Suppressor macrophage (primary cell): Measurements from ENCODE around the gene RAB15.

Experiments
- DNase-seq, 4 experiments: peaks; one replicate each; pipeline ENCODE4 v3.0.0-alpha.2; 2020 to 2022
- total RNA-seq, 17 experiments: gene quantifications; one replicate each; lab custom pipeline; 2026; ENCODE audit warnings: mixed read lengths in 6 of 17, inconsistent platforms in 3 of 17; lab: John Stamatoyannopoulos, UW

Gene RAB15
- total RNA-seq, result 0.22 to 3.3 (median 1.1) reads per million in 17 experiments

DNA sequence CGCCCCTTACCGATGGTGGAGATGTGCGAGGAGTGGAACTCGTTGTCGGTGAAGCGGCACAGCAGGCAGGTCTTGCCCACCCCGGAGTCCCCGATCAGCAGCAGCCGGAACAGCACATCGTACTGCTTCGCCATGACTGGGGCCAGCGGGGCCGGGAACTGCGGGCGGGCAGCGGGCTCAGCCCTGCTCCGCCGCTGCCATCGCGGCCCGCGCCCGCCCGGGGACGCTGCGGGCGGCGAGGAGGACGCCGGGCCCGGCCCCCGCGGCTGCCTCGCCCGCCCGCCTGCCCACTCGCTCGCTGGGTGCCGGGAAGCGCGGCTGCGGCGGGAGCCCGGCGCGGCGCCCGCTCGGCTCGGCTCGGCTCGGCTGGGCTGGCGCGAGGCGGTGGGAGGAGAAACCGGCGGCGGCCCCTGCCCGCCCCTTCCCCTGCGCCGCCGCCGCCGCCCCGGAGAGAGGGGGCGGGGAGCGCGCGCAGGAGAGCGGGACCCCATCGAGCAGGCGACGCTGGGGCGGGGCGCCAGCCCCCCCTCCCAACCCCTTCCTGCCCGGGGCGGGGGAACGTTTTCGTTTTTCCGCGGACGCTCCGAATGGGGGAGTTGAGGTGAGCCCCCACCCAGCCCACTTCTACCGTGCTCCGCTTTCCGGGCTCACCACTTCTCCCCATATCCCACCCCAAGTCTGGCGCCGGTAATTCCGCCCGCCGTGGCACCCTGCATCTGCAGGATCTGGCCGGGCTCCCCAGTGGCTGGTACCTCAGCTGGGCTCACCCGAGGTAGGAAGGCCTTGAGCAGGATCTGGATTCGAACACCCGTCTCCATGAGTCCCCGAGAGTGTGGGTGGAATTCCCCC lies at the start of gene RAB15:
Gene RAB15 (minus strand): TSS at position 394 of the 849 bp plus-strand sequence. CDS start 260 bp downstream, at position 134.
- DNase-seq, result peak; percentile 35 to 70 (median 49)

DNA sequence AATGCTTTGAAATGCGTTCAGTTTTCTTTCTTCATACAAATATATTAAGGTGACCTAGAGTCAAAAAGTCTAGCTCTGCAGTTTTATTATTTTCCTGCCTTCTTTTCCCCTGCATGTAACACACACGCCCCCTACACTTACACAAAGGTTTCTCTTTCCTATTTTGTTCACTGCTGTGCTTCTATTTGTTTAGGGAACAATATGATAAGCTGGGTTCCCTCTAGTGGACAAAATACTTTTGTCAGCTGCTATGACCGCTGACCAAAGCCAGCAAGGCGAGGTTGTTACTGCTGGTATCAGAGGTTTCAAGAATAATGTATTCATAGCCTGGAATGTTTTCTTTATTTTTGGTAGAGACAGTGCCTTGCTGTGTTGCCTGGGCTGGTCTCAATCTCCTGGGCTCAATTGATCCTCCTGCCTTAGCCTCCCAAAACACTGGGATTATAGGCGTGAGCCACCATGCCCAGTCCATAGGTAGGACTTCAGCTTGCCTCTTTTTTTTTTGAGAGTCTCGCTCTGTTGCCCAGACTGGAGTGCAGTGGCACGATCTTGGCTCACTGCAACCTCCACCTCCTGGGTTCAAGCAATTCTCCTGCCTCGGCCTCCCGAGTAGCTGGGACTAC lies 47.9 kb upstream of the RAB15 start:
- DNase-seq, result peak; percentile 61 to 85 (median 77)

DNA sequence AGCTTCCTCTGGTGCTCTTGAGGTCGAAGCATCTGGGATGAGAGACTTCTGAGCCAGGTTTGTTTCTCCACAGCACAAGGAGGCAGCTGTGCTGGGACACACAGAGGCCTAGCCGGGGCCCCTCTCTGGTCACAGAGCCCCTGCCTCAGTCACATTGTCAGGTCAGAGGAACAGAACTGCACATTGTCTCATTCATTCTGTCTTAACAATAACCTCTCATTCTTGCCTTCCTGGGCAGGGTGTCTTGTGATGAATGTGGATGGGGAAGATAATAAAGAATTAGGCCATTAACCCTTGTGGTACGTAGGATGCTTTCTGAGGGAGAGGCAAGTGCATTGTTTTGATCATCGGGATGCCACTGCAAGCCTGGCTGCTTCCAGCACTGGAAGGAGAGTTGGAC lies 44.3 kb upstream of the RAB15 start:
- no peak for DNase-seq

DNA sequence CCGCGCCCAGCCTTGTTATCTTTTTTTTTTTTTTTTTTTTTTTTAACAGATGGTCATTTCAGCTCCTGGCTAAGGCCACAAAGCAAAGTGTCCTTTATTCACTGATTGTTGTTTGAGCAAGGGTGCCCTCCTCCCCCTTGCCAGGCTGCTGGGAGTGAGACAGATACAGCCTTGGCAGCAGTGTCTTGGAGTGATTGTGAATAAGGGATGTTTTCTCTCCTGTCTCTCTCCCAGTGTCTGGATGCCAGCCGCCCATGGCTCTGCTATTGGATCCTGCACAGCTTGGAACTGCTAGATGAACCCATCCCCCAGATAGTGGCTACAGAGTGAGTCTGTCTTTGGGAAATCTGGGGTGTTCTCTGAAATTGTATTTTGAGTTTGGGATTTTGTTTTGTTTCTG lies 43.3 kb upstream of the RAB15 start:
- DNase-seq, result no peak

DNA sequence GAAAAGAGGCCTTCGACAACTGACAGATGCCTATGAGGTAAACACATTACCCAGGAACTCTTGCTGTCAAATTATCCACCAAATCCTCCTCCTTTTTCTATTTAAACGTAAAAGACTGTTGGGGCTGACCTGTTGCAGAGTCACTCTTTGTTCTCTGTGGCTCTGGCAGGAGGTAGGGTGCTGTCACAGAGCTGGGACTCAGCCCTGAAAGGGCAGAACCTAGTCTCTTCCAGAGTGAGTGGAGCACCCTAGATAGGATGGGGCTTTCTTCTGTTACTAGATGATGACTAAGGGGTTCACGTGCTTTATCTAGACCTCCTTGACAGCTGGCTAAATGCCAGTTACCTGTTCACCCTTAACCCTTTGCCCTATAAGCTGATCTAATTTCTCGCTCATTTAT lies 40.2 kb upstream of the RAB15 start:
- DNase-seq, result no peak

DNA sequence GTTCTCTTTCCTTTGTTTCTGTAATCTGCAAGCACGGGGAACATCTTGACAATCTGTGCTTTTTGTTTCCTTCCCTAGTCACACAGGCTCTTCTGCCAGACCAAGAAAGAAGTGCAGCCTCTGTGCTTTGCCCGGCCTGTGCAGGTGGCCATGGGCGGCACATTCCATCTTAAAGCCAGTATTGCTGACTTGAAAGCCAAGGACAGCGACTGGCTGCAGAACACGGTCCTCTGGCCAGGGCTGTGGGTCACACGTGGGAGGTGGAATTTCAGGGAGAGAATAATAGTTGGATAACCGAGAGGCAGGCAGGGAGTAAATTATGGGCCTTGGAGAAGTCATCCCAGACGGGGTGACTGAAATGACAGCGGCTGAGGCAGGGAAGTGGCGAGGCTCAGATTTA lies 39.4 kb upstream of the RAB15 start:
- no peak for DNase-seq

DNA sequence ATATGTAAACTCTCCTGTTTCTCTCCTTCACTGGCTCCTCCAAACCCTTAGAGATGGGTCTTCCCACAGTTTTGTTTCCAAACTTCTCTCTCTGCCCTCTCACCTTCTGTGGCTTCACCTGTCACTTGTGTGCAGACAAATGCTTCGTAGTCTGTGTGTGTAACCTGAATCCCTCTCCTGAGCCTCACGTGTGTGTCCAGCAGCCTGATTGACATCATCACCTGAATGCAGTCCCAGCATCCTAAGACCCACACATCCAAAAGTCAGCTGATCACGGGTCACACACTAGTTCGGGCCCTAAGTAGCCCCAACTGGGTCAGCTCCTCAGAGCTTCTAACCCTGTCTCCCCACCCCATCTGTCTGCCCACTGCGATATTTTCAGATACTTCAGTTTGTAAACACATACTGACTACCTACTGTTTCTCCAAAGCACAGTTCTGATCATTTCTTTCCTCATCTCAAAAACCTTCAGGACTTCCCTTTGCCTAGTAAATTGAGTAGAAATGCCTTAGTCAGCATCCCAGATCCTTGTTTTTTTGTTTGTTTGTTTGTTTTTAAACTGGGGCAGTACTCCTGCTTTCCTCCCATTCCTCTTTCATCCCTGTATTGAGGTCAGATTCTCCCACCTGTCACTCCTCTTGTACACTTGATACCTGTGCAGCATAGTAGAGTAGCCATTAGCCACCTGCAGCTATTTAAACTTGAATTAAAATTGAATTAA lies 38.2 kb upstream of the RAB15 start:
- DNase-seq, result no peak

DNA sequence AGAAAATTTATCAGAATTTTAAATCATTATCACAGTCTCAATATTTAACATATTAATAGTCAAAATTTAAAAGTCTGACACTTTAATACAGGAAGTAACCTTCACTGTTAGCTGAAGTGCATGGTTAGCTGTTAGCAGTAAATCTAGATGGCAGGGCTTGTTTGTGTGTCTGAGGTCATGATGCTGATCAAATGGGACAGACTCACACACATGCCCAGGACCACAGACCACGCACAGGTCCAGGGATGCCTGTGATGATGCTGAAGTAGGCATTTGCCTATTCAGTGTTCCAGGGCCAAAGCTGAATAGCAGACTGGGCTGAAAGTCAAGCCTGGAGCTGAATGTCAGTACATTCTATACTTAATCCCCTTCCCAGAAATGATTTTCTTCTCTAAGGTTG lies 35.1 kb upstream of the RAB15 start:
- no peak for DNase-seq

DNA sequence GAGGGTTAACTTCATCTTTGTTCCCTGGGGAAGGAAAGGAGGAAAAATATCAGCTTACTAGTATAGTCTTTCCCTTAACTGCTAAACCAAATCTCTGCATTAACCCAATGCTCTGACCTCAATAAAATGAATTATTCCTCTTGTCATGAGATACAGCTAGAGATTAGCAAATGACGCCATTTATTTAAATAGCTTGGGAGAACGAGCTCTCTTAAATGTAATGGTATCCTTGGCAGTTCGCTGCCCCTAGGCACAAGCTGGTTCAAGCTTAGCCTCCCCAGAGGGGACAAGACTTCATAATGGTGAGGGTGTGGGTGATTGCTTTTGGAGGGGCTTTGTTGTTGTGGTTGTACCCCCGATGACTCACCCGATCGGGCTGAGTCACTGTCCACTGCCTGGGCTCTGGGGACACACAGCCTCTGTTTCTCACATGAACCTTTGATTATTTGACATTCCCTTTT lies 34.2 kb upstream of the RAB15 start:
- no peak for DNase-seq

DNA sequence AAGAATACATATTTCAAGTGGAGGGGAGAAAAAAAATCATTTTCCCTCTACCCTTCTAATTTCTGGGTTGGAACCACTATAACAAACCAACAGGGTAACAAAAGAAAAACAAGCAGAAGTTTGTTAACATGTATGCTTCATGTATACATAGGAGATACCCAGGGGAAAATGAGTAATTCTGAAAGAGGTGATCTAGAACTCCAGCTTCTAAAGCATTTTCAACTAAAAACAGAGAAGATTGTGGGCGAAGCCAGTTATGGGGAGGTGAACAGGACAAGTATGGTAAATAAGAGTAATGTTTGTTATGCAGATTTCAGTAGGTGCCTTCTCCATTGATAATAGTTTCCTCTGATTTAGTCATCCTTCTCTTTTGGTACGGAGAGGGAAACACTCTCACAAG lies 31.3 kb upstream of the RAB15 start:
- no peak for DNase-seq

DNA sequence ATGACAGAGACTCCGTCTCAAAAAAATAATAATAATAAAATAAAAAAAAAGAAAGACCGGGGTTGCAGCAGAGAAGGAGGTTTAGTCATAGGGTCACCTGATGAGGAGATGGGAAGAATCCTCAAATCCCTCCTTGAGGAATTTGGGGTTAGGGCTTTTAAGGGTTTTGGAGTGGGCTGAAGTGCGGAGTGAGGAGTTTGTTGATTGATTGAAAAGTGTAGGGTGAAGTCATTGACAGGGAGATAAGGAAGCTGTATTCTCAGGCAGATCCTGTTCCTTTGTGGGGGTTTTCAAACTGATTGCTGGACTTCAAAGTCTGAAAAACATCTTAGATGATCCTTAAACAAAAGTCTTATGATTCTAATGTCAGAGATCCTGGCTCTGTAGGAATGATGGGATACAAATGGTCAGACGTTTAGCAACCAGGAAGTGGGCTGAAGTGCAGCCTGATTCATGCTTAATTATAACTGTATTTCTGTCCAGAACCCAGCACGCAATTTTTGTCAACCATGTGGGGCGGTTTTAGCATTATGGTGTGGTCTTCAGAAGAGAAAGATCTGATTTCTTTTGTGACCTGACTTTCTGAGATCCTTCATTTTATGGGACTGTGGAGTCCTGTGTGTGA lies 30.6 kb upstream of the RAB15 start:
- peak in 3 of 4 experiments; percentile 34 to 46 (median 39) for DNase-seq

DNA sequence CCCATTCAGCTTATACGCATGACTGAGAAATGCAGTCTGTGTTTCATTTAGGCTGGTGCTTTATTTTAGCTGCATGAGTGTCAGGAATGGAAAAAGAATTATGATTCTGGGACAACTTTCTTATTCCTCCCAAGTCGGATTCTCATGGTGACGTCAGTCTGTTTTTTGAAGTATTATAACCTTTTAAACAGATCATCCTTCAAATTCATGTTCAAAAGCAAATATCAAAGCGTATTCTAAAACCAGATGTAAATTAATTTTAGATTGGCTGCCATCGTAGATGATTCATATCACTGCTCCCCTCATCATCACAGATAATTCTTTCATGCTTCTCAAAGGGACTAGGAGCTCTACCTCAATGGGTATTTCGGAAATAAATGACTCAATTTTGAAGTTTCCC lies 29.6 kb upstream of the RAB15 start:
- no peak for DNase-seq

DNA sequence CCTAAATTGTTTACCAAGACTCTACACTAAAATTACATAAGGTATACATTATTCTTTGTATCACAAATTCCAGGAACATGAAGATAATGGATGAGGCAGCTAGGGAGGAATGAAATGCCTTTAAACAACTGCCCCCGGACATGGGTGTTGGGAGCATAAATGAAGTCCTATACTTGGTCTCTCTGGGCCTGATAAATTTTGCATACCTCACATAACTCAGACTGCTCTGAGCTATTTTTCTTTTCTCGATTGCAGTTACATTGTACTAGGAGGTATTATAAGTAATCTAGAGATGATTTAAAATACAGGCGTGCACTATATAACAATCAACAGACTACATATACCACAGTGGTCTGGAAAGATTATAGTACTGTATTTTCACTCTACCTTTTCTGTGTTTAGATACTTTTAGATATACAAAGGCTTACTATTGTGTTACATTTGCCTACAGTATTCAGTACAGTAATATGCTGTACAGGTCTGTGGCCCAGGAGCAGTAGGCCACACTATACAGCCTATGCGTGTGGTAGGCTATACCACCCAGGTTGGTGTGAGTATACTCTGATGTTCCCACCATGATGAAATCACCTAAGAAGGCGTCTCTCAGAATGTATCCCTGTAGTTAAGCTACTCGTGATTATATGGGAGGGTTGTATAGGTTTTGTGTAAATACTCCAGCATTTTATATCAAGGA lies 28.9 kb upstream of the RAB15 start:
- DNase-seq, result no peak

DNA sequence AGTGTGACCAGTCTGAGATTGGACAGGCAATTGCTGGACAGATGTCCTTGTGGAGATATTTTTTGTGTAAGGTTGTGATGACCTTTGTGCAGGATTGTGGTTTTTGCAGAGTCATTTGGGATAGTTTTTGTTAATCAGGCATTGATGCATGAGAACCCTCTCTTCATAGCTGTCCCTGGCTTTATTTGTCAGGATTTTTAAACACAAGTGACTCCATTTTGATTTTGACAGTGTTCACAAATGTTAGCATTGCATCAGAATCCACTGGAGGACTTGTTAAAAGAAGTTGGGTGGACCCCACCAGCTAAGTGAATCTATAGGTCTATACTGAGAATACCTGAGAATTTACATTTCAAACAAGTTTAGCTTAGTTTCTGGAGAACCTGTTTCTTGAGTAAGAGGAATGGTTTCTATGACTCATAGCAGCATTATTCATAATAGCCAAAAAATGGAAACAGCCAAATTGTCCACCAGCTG lies 26.4 kb upstream of the RAB15 start:
- DNase-seq, result peak in 1 of 4 experiments; percentile 8

DNA sequence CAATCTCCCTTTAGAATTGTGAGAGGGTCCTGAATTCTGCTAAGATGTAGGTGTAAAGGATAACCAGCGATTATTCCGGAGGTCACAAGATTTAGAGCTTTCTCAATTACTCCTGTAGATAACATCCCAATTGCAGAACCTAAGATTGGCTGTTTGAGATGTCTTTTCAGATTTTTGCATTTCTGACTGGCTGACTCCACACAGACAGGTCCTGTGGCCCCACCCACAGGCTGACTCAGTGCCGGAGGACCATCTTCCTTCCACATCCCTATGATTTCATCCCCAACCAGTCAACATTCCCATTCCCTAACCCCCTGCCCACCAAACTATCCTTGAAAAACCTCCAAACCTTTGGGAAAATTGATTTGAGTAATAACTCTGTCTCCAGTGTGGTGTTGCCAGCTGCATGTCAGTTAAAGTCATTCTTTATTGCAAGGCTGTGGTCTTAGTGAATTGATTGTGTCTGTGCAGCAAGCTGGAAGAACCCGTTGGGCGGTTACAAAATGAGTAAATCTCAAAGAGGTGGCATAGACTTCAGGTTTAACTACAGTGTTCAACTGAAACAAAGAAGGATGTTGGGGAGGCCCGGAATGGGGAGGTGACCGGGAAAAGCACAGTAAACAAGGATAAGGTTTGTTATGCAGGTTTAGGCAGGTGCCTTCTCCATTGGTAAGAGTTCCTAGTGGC lies 25.1 kb upstream of the RAB15 start:
- no peak for DNase-seq

DNA sequence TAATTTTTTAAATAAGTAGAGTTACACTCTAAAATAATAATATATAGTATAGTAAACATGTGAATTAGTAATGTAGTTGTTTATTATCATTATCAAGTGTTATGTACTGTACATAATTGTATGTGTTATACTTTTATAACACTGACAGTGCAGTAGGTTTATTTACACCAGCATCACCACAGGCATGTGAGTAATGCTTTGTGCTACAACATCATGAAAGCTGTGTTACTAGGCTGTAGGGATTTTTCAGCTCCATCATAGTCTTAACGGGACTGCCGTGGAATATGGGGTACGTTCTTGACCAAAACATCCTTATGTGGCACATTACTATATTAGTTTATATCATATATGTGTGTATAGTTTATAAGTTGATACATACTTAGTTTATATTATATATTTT lies 23.2 kb upstream of the RAB15 start:
- no peak for DNase-seq

DNA sequence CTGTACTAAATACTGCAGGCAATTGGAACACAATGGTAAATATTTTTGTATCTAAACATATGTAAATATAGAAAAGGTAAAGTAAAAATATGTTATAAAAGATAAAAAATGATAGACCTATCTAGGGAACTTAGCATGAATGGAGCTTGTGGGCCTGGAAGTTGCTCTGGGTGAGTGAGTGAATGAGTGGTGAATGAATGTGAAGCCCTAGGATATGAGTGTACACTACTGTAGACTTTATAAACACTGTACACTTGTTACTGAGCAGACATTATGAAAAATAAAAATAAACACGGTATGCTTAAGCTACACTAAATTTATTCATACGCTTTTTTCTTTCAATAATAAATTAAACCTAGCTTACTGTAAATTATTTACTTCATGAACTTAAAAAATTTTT lies 22.4 kb upstream of the RAB15 start:
- DNase-seq, result no peak

DNA sequence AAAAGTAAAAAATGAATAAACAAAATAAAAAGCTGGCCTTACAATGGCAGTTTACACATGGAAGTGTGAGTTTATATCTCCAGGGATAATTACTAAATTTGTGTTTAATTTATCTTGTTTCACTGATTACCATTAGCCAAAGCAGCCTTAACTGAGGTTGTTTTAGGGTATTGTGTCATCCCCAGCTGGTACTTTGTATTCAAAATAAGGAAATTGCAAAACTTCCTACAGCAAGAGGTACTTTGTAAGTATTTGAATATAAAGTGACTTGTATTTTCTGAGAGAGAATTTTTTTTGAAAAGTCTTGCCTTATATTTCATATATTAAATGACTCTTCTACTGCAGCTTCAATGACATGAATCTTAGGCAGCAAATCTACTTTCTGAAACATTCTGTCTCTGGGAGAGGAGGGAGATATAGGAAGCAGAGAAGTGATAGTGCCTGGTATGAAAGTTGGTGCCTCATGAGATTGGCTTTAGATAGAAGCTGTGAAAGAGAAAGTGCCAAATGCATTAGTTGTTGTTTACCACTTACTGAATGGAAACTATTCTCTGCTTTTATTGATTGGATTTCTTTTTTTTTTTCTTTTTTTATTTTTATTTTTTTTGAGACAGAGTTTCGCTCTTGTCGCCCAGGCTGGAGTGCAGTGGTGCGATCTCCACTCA lies 21.3 kb upstream of the RAB15 start:
- DNase-seq, result peak in 3 of 4 experiments; percentile 32 to 71 (median 61)

DNA sequence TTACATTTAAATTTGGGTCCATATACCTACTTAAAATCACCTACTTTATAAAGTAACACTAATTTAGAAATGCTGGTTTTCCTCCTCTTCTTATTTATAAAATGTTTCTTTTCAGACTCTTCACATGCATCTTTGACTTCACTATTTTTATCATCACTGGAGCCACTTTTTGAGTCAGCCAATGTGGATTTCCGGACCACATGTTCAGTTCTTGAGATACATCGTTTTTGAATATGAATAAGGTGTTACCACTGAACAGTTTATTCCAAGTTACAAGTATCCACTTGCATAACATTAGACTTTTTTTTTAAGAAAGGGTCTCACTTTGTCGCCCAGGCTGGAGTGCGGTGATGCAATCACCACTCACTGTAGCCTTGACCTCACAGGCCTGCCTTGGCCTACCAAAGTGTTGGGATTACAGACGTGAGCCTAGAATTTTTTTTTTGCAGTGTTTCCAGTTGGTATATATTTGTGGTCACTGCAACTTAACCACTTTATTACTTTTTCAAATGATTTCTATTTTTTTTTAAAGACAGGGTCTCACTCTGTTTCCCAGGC lies 20.3 kb upstream of the RAB15 start:
- no peak for DNase-seq

DNA sequence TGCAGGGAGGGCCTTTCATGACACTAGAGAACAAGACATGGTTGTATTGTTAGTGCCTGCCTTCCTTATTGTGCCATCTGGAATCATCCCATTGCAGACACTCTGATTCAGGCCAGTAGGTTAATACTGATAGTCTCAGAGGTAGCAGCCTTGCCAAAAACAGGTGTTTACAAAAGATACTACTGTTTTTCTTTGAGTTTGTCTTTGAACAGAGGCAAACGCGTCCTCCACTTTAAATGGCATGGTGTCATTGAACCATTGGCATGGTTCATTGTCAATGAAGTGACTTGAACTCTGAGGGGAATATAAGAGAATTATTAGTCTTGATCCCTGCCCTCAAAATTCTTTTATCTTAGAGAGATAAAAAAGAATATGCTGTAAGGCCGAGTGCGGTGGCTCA lies 18.8 kb upstream of the RAB15 start:
- DNase-seq, result no peak

DNA sequence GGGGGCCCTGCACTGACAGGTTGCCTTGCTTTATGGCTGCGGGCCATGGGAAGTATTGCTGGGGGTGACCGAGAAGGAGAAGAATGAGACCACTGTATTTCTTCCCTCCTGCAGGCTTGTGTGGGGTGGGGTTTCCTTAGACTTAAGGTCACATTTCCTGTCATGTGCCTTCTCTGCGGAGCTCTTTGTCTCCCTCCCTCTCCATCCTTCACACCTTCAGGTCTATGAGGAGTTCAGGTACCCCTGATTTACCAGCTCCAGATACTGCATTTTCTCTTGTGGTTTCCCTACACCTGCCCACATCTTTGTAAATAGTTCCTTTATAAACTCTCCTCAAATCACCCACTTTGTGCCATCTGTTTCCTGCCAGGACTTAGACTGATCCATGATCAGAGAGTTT lies 18.2 kb upstream of the RAB15 start:
- DNase-seq, result no peak
